Body of pancreas (tissue), 4 donors: ENCODE data around the gene NDFIP1. TPM values are rescaled to one million over a fixed set of nuclear protein-coding genes. Genes with fewer than 3 reads are reported as not detected.
"Not testable (repeated sequence)": the region's sequence is repeated elsewhere in the genome, so short reads cannot be mapped to it uniquely, and the experiment has no call there.

Experiments
- ATAC-seq: fragments of 150-250 bp; one replicate; pipeline ENCODE4 v1.9.1; 2016
- DNase-seq, 4 donors: peaks; one replicate each; pipeline ENCODE4 v3.0.0-alpha.2; 2019
- H3K27ac ChIP-seq, 4 donors: fragments of 200-600 bp; sonication (generic); 1 replicate in 3 of 4; 2 replicates in 1 of 4; pipeline versions ENCODE4 v1.5.1 to v1.6.1; 2016 to 2019; ENCODE audit warnings: mild to moderate bottlenecking in 1 of 4, mixed read lengths in 1 of 4, moderate library complexity in 1 of 4
- H3K27me3 ChIP-seq, 2 donors: fragments of 200-600 bp; sonication (generic); one replicate each; pipeline ENCODE4 v1.6.0; 2016; ENCODE audit warnings: mild to moderate bottlenecking in 1 of 2
- H3K36me3 ChIP-seq, 2 donors: fragments of 200-600 bp; sonication (generic); replicated peaks in 1 of 2; 2 replicates each; pipeline ENCODE4 v1.5.1; 2016; ENCODE audit warnings: low read depth in 2 of 2; ENCODE audit not compliant: insufficient read depth in 1 of 2
- H3K4me1 ChIP-seq: fragments of 200-600 bp; sonication (generic); one replicate; pipeline ENCODE4 v1.6.0; 2016
- H3K4me3 ChIP-seq, 2 donors: fragments of 200-600 bp; sonication (generic); 1 replicate in 1 of 2; 2 replicates in 1 of 2; pipeline ENCODE4 v1.5.1; 2016 to 2019
- H3K9me3 ChIP-seq, 3 donors: fragments of 200-600 bp; sonication (generic); 1 replicate in 2 of 3; 2 replicates in 1 of 3; pipeline ENCODE4 v1.5.1; 2016
- CTCF ChIP-seq, 7 experiments: fragments of 450-650 bp in 4 of 7; fragments of 200-600 bp in 3 of 7; sonication (generic) in 3 of 7; IDR thresholded peaks; one replicate each; pipeline ENCODE4 v1.5.1; 2016 to 2019; ENCODE audit warnings: antibody characterized with exemption in 7 of 7
- POLR2A ChIP-seq, 3 donors: fragments of 450-650 bp; IDR thresholded peaks; one replicate each; pipeline ENCODE4 v1.6.1; 2016; ENCODE audit warnings: antibody characterized with exemption in 3 of 3, mild to moderate bottlenecking in 2 of 3
- WGBS, 2 donors: methylation state at CpG; one replicate each; pipeline ENCODE4 v1.1.5; 2017; 5-methylcytosine and 5-hydroxymethylcytosine counted together
- intact Hi-C: fragments of 100-400 bp; cut with DNase I; formaldehyde crosslinking; loops from one replicate; pipeline ENCODE4 v1.15.1; 2023
- total RNA-seq, 2 donors: library from RNA; depleted of rRNA; stranded (reverse); fragments of >200 nt; gene quantifications; one replicate each; pipeline ENCODE4 v1.1.0, GENCODE V29; 2016

The NDFIP1 gene
- total RNA-seq, 2 donors from 2014 or later, result 39.7 to 58.3 TPM

DNA sequence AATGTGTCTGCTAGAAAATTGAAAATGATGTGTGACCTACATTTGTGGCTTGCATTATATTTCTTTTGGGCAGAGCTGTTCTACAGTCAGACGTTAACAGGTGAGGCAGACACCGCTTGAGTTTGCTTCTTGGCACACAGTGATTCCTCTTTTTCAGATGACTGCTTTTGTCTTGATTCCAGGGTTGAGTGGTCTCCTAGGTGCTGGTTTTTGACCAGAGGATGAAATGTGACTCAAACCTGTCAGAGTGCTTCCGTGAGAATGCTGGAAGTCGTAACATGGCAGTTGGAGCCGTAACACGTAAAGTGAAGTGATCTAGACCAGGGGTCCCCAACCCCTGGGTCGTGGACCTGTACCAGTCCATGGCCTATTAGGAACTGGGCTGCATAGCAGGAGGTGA is 28.3 kb upstream of the NDFIP1 start:
- no peak overlapping the region for H3K4me3 ChIP-seq

DNA sequence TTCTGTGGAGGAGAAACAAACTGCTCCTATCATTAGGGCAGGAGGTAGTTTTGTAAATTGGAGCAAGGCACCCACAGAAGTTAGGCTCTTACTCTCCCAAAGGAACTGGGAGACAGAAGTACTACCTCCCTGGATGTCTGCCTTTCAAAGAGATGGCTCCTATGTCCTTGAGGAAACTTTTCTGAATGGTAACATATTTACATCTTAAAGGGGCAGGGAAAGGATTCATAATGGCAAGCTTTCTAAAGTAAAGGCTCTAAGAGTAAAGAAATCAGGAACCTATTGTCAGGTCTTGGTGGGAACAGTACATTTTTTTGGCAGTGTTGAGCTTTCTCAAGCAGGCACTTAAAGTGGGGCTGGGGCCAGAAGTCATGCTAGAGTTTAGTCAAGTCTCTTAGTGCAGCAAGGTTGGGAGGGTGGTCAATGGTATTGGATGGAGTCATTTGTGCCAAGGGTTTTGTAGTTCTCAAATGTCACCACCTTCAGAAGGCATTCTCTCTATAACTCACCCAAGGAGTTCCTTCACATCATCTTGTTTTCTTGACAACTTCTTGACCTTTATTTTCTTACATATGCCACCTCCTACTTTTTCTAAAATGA is 26.3 kb upstream of the NDFIP1 start:
- H3K36me3 ChIP-seq, result no peaks in the 10 kb centered on the region
- no peaks in the 10 kb centered on the region for H3K4me1 ChIP-seq
- intact Hi-C loops, result no loop called here
- H3K27me3 ChIP-seq, result no peaks in the 10 kb centered on the region
- DNase-seq, result no peak
- H3K4me3 ChIP-seq, result no peak overlapping the region
- H3K9me3 ChIP-seq, result no peaks in the 10 kb centered on the region
- TF ChIP-seq POLR2A (IDR thresholded peaks at IDR 0.05) (no peak), CTCF (IDR thresholded peaks at IDR 0.05) (no peak)
- H3K27ac ChIP-seq, result no peak overlapping the region
- no peak for ATAC-seq

More for the DNA sequence above, 28.3 kb upstream of the NDFIP1 start:
- Histone ChIP-seq H3K27me3 (no peaks in the 10 kb centered on the region), H3K27ac (no peak overlapping the region), H3K9me3 (no peaks in the 10 kb centered on the region), H3K36me3 (no peaks in the 10 kb centered on the region), H3K4me1 (no peaks in the 10 kb centered on the region)
- no peak for TF ChIP-seq CTCF (IDR thresholded peaks at IDR 0.05)
- TF ChIP-seq POLR2A (IDR thresholded peaks at IDR 0.05), result no peak
- DNase-seq (no peak), ATAC-seq (no peak)
- intact Hi-C loops, result no loop called here
- 72 to 78% methylated on average over 7 of the region's 7 CpGs for WGBS, 2 donors

DNA sequence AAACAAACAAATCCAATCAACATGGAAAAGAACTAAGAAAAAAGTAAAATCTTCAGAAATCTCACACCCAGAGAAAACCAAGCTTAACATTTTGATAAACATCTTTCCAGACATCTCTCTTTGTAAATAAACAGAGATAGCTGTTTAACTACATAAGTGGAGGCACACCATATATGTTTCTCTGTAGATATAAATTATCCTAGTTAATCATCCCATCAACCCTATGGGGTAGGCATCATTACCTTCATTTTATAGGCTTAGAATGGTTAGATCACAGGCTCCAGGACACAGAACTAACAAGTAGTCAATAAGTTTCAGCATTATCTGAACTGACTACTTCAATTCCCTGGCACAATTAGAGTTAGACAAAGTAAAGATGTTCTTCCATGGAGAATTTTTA is 22.4 kb upstream of the NDFIP1 start:
- Histone ChIP-seq H3K4me3 (no peak overlapping the region), H3K36me3 (no peaks in the 10 kb centered on the region), H3K27ac (no peak overlapping the region), H3K27me3 (no peaks in the 10 kb centered on the region), H3K9me3 (no peaks in the 10 kb centered on the region), H3K4me1 (no peaks in the 10 kb centered on the region)
- ATAC-seq, result no peak
- no peak for DNase-seq
- intact Hi-C loops, result no loop called here
- TF ChIP-seq CTCF (IDR thresholded peaks at IDR 0.05), result no peak

DNA sequence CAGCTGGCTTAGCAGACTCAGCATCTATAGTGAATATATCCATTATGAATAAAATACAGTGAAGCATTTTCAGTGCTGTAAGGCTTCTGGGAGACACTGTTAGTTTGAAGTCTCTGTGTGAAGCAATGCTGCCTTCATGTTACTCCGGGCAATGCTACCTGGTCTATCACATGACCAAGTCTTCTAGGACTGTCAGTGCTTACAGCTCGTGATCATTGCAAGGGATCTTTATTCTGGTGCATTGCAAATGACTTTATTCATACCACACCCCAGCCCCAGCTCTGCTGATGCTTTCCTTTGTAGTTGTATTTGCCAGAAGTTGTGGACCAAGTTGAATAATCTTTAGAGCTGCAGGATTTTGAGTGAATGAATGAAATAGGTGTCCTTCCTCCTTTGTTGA is 21.9 kb upstream of the NDFIP1 start:
- Histone ChIP-seq H3K27ac (no peak overlapping the region), H3K4me3 (no peak overlapping the region), H3K36me3 (no peaks in the 10 kb centered on the region), H3K4me1 (no peaks in the 10 kb centered on the region), H3K9me3 (no peaks in the 10 kb centered on the region), H3K27me3 (no peaks in the 10 kb centered on the region)
- DNase-seq, result no peak
- TF ChIP-seq POLR2A (IDR thresholded peaks at IDR 0.05) (no peak), CTCF (IDR thresholded peaks at IDR 0.05) (no peak)
- intact Hi-C loops, result no loop called here
- 60 to 61% methylated on average over 2 of the region's 2 CpGs for WGBS, 2 donors
- ATAC-seq, result no peak

DNA sequence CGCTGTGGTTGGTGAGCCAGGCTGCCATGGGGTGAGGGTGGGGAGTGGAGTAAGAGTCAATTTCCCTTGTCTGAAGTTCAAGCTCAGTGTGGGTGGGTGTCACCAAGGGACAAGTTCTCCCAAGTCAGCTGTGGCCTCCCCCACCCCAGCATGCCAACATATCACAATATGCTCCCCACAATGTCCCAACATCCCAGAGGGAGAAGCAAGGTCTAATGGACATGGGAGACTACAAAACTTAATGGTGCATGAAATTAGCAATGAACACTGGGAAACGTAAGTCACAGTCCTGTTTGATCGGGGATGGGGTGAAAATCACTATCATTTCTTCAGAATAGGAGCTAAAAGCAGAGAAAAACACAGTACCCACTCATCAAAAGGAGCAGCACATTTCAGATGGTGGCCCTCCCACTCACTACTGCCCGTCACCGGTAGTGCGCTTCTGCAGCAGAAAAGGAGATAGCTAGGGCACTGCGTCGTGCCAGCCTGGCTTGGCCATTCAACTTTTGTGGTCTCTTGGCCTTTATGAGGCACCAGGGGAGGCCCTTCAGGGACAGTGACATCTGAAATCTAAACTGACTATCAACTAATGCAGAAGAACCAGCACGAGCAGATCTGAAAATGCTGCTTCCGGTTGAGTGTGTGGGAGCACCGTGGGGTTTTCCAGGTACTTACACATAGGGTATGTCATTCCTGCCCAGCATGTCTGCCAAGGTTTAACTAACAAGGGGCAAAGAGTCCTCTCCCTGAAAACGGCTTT is 20.5 kb upstream of the NDFIP1 start:
- ATAC-seq (no peak), DNase-seq (no peak)
- Histone ChIP-seq H3K27me3 (no peaks in the 10 kb centered on the region), H3K36me3 (no peaks in the 10 kb centered on the region), H3K4me1 (no peaks in the 10 kb centered on the region), H3K4me3 (no peak overlapping the region), H3K9me3 (no peaks in the 10 kb centered on the region), H3K27ac (no peak overlapping the region)
- TF ChIP-seq CTCF (IDR thresholded peaks at IDR 0.05), result no peak
- TF ChIP-seq POLR2A (IDR thresholded peaks at IDR 0.05), result no peak
- intact Hi-C loops, result no loop called here
- WGBS, 2 donors, result 79 to 87% methylated on average over 12 of the region's 12 CpGs

- 62 to 72% methylated on average over 15 of the region's 15 CpGs for WGBS, 2 donors
- H3K4me3 ChIP-seq, intact Hi-C loops, DNase-seq, H3K36me3 ChIP-seq, H3K4me1 ChIP-seq, H3K9me3 ChIP-seq, ATAC-seq, H3K27me3 ChIP-seq, H3K27ac ChIP-seq: not testable (repeated sequence)
Measured at GRCh38 chr5:142088855-142089479, 19.6 kb upstream of the NDFIP1 start.
